HepG2 (cell line): ENCODE data around the gene SOST. TPM values are rescaled to one million over a fixed set of nuclear protein-coding genes. Genes with fewer than 3 reads are reported as not detected.

Source experiments
- ATAC-seq: fragments of 200-7000 bp; cut with Tn5 transposase; 3 replicates; pipeline ENCODE4 v1.9.1; 2020; ENCODE audit warnings: mild to moderate bottlenecking, moderate library complexity
- BruUV-seq: library from RNA; stranded (reverse); fragments of 400-500 nt; replicated peaks from 2 replicates; lab custom pipeline; 2021; lab: Mats Ljungman, UMichigan
- CTCF ChIA-PET: fragments of 300-600 bp; formaldehyde crosslinking; extraction: SDS; loops from one replicate; lab custom pipeline; 2021; ENCODE audit warnings: low total read pairs, inconsistent platforms, low intra/inter-chr PET ratio; lab: Yijun Ruan, JAX
- POLR2A ChIA-PET: fragments of 350-600 bp; sonication (Branson Sonifier 250); formaldehyde crosslinking; loops from one replicate; lab custom pipeline; 2020; ENCODE audit warnings: antibody characterized with exemption, inconsistent platforms; lab: Yijun Ruan, JAX
- DNase-seq: peaks from one replicate; pipeline ENCODE4 v3.0.0-alpha.2; 2015; ENCODE audit warnings: low spot score
- FAIRE-seq: peaks from 3 replicates; lab custom pipeline; 2011; peaks lifted over from hg19 to GRCh38; lab: Jason Lieb, UNC
- H2AFZ ChIP-seq: one replicate; pipeline ENCODE4 v1.6.1; 2011; ENCODE audit warnings: low read length, inconsistent platforms
- H3K27ac ChIP-seq: fragments of 300-600 bp; 3 replicates; pipeline ENCODE4 v1.8.0; 2011; ENCODE audit warnings: mixed run types, mild to moderate bottlenecking, mixed read lengths, low read length, inconsistent platforms; ENCODE audit not compliant: insufficient read depth; ENCODE audit errors: extremely low read length
- H3K27me3 ChIP-seq, 2 experiments: fragments of 200-600 bp in 1 of 2; 2 replicates in 1 of 2; 3 replicates in 1 of 2; pipeline versions ENCODE4 v1.6.0 to v1.8.0; 2011; ENCODE audit warnings: low read length in 2 of 2, mild to moderate bottlenecking in 2 of 2, moderate library complexity in 2 of 2, inconsistent platforms in 1 of 2; ENCODE audit not compliant: insufficient read depth in 2 of 2, control insufficient read depth in 1 of 2
- H3K36me3 ChIP-seq, 2 experiments: fragments of 200-600 bp in 1 of 2; replicated peaks in 1 of 2; 2 replicates in 1 of 2; 3 replicates in 1 of 2; pipeline versions ENCODE4 v1.5.1 to v1.8.0; 2011; ENCODE audit warnings: low read length in 2 of 2, inconsistent platforms in 1 of 2; ENCODE audit not compliant: insufficient read depth in 2 of 2, control insufficient read depth in 1 of 2
- H3K4me1 ChIP-seq: 2 replicates; pipeline ENCODE4 v1.5.1; 2012; ENCODE audit warnings: low read length, inconsistent platforms; ENCODE audit not compliant: insufficient read depth
- H3K4me2 ChIP-seq: 2 replicates; pipeline ENCODE4 v1.6.0; 2011; ENCODE audit warnings: low read depth, low read length, inconsistent platforms
- H3K4me3 ChIP-seq, 3 experiments: fragments of 200-600 bp in 1 of 3; sonication (generic), shearing (Covaris generic) in 1 of 3; replicated peaks in 1 of 3; 2 replicates each; pipeline ENCODE4 v1.5.1; 2011 to 2016; ENCODE audit warnings: low read length in 3 of 3, inconsistent platforms in 2 of 3, low read depth in 2 of 3, mild to moderate bottlenecking in 2 of 3, control low read depth in 1 of 3, mixed read lengths in 1 of 3; ENCODE audit not compliant: insufficient read depth in 1 of 3
- H3K79me2 ChIP-seq: one replicate; pipeline ENCODE4 v1.6.1; 2011; ENCODE audit warnings: low read length, inconsistent platforms; ENCODE audit not compliant: insufficient read depth
- H3K9ac ChIP-seq: 2 replicates; pipeline ENCODE4 v1.6.0; 2011; ENCODE audit warnings: mild to moderate bottlenecking, low read depth, low read length, inconsistent platforms; ENCODE audit not compliant: insufficient read depth
- H3K9me3 ChIP-seq: 2 replicates; pipeline ENCODE4 v1.5.1; 2012; ENCODE audit warnings: mild to moderate bottlenecking, low read length
- H4K20me1 ChIP-seq: 2 replicates; pipeline ENCODE4 v1.6.0; 2011; ENCODE audit warnings: inconsistent platforms, mild to moderate bottlenecking, low read length, moderate library complexity; ENCODE audit not compliant: insufficient read depth
- CC2D1A ChIP-seq: sonication (generic); formaldehyde crosslinking; IDR thresholded peaks from 2 replicates; pipeline ENCODE4 v1.8.1; 2023; ENCODE audit warnings: mild to moderate bottlenecking, missing genetic modification reagents
- CCDC6 ChIP-seq: sonication (generic); formaldehyde crosslinking; IDR thresholded peaks from 2 replicates; pipeline ENCODE4 v1.8.1; 2022; ENCODE audit warnings: mild to moderate bottlenecking, missing genetic modification reagents, moderate library complexity
- GATAD2A ChIP-seq: IDR thresholded peaks from 2 replicates; pipeline ENCODE4 v1.6.1; 2016
- HOXD1 ChIP-seq: sonication (generic); formaldehyde crosslinking; IDR thresholded peaks from 2 replicates; pipeline ENCODE4 v1.5.0; 2020; ENCODE audit warnings: missing genetic modification reagents
- JDP2 ChIP-seq: sonication (generic); formaldehyde crosslinking; IDR thresholded peaks from 2 replicates; pipeline ENCODE4 v1.8.1; 2022; ENCODE audit warnings: missing genetic modification reagents, borderline replicate concordance
- MAF1 ChIP-seq: sonication (generic); formaldehyde crosslinking; IDR thresholded peaks from 2 replicates; pipeline ENCODE4 v1.5.0; 2020; ENCODE audit warnings: missing genetic modification reagents, borderline replicate concordance
- MAFF ChIP-seq: IDR thresholded peaks from 2 replicates; pipeline ENCODE4 v1.6.1; 2011; ENCODE audit warnings: low read depth, low read length, improper control_type of control experiment
- MBD4 ChIP-seq: IDR thresholded peaks from 2 replicates; pipeline ENCODE4 v1.6.1; 2012; ENCODE audit warnings: low read length, inconsistent platforms, borderline replicate concordance
- NFKB2 ChIP-seq: sonication (generic); formaldehyde crosslinking; IDR thresholded peaks from 2 replicates; pipeline ENCODE4 v1.4.0; 2020; ENCODE audit warnings: missing genetic modification reagents, borderline replicate concordance
- NKX3-1 ChIP-seq: sonication (generic); formaldehyde crosslinking; IDR thresholded peaks from 2 replicates; pipeline ENCODE4 v1.5.0; 2020; ENCODE audit warnings: missing genetic modification reagents
- PRPF4 ChIP-seq: fragments of 200-400 bp; formaldehyde crosslinking; IDR thresholded peaks from 2 replicates; pipeline ENCODE4 v1.6.1; 2016; ENCODE audit warnings: low read length, low read depth; ENCODE audit not compliant: poor library complexity, severe bottlenecking
- RARA ChIP-seq: IDR thresholded peaks from 2 replicates; pipeline ENCODE4 v1.6.1; 2016; ENCODE audit warnings: missing genetic modification reagents, missing compliant biosample characterization
- SMAD3 ChIP-seq: sonication (generic); formaldehyde crosslinking; IDR thresholded peaks from 2 replicates; pipeline ENCODE4 v1.4.0; 2020; ENCODE audit warnings: missing genetic modification reagents
- STAT5B ChIP-seq: sonication (generic); formaldehyde crosslinking; IDR thresholded peaks from 2 replicates; pipeline ENCODE4 v1.4.0; 2020; ENCODE audit warnings: missing genetic modification reagents
- ZBTB20 ChIP-seq: sonication (generic); formaldehyde crosslinking; IDR thresholded peaks from 2 replicates; pipeline ENCODE4 v1.8.1; 2023; ENCODE audit warnings: missing genetic modification reagents, low read depth, mild to moderate bottlenecking, borderline replicate concordance
- ZFY ChIP-seq: sonication (generic); formaldehyde crosslinking; IDR thresholded peaks from 2 replicates; pipeline ENCODE4 v1.4.0; 2020; ENCODE audit warnings: missing genetic modification reagents
- ZNF207 ChIP-seq: fragments of 450-650 bp; IDR thresholded peaks from 2 replicates; pipeline ENCODE4 v1.6.1; 2016; ENCODE audit warnings: antibody characterized with exemption, borderline replicate concordance
- ZNF292 ChIP-seq: sonication (generic); formaldehyde crosslinking; IDR thresholded peaks from 2 replicates; pipeline ENCODE4 v1.8.1; 2022; ENCODE audit warnings: mild to moderate bottlenecking, low read depth, missing genetic modification reagents, borderline replicate concordance
- ZNF382 ChIP-seq: sonication (generic); formaldehyde crosslinking; IDR thresholded peaks from 2 replicates; pipeline ENCODE4 v1.5.0; 2020; ENCODE audit warnings: missing genetic modification reagents, mild to moderate bottlenecking, borderline replicate concordance
- ZNF550 ChIP-seq: sonication (generic); formaldehyde crosslinking; IDR thresholded peaks from 2 replicates; pipeline ENCODE4 v1.4.0; 2020; ENCODE audit warnings: mild to moderate bottlenecking, missing genetic modification reagents, borderline replicate concordance
- ZNF619 ChIP-seq: sonication (generic); formaldehyde crosslinking; IDR thresholded peaks from 2 replicates; pipeline ENCODE4 v1.4.0; 2020; ENCODE audit warnings: mild to moderate bottlenecking, missing genetic modification reagents
- ZNF788 ChIP-seq: sonication (generic); formaldehyde crosslinking; IDR thresholded peaks from 2 replicates; pipeline ENCODE4 v1.5.0; 2020; ENCODE audit warnings: mild to moderate bottlenecking, missing genetic modification reagents, borderline replicate concordance
- ZNF879 ChIP-seq: sonication (generic); formaldehyde crosslinking; IDR thresholded peaks from 2 replicates; pipeline ENCODE4 v1.8.1; 2023; ENCODE audit warnings: missing genetic modification reagents
- WGBS: methylation state at CpG from one replicate; pipeline ENCODE4 v1.1.6; 2017; ENCODE audit warnings: low lambda C conversion rate; 5-methylcytosine and 5-hydroxymethylcytosine counted together
- in situ Hi-C: cut with HindIII; loops from 2 replicates; pipeline ENCODE4 v1.10.0; 2017; ENCODE audit warnings: low pct_unique_long_range_greater_than_20kb; ENCODE audit not compliant: extremely low pct_ligation_motif_present
- intact Hi-C: fragments of 100-400 bp; cut with micrococcal nuclease; formaldehyde crosslinking; loops from one replicate; pipeline ENCODE4 v1.10.0; 2022; ENCODE audit not compliant: unreplicated experiment
- polyA plus RNA-seq, 8 experiments: library from polyadenylated mRNA; depleted of rRNA in 3 of 8; stranded (reverse) in 7 of 8; unstranded in 1 of 8; fragments of >200 nt; fragmentation: Illumina TruSeq in 4 of 8; extraction: Trizol in 4 of 8; gene quantifications; 2 replicates each; pipeline versions ENCODE4 v1.2.1 to v1.2.3, GENCODE V29; 2011 to 2016; ENCODE audit warnings: low read depth in 4 of 8, missing spikeins in 1 of 8, mixed read lengths in 1 of 8; ENCODE audit not compliant: insufficient read depth in 1 of 8
- total RNA-seq, 5 experiments: library from RNA; depleted of rRNA; stranded (reverse); fragments of >200 nt; fragmentation: Illumina TruSeq; extraction: Trizol; gene quantifications; 2 replicates each; pipeline ENCODE4 v1.2.3, GENCODE V29; 2016; ENCODE audit warnings: low read depth in 1 of 5
- TF ChIP-seq, protein P1 (sequence below): IDR thresholded peaks from 2 replicates; pipeline ENCODE4 v1.6.1; 2016; ENCODE audit warnings: mild to moderate bottlenecking, missing biosample characterization, missing genetic modification reagents
- TF ChIP-seq, protein P2 (sequence below): sonication (generic); formaldehyde crosslinking; IDR thresholded peaks from 2 replicates; pipeline ENCODE4 v1.5.1; 2020; ENCODE audit warnings: missing genetic modification reagents, mild to moderate bottlenecking, borderline replicate concordance

SOST gene
- total and polyA plus RNA-seq, 2 of the 13 experiments (the other 11 are each of a cell fraction or from before 2014, with no cell fraction given): not detected

DNA sequence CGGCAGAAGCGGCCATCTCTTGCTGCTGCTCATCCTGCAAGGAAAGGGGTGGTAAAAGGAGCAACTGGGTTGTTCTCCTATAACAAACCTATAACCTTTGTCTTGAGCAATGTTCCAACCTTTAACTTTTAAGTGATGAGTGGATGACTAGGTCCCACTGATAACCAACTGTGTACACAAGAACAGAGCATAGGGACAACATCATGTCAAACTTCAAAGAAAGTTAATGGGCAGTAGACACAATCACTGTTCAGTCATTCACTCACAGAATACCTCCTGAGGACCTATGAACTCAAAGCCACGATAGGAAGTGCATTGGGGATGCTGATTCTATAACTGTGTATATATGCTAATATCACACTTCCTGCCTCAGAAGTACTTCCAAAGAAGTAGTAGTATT is 43.3 kb upstream of the SOST start:
- H3K9ac ChIP-seq: no peak overlapping the region
- peak overlapping the region; percentile 7 for H3K27ac ChIP-seq
- H3K4me2 ChIP-seq: peak overlapping the region; percentile 54
- ChIA-PET POLR2A (no interaction called here), CTCF (no interaction called here)
- H2AFZ ChIP-seq: no peak overlapping the region
- 0 out of 6 replicates have a peak overlapping the region, but pooled peaks of 1 of the 3 experiments have one; percentile 4 for H3K4me3 ChIP-seq
- H3K27me3 ChIP-seq: 0 out of 5 replicates have a peak, but pooled peaks cover 0 to 10% of the 10 kb centered on the region in 2 experiments
- DNase-seq (peak; percentile 98), FAIRE-seq (peak; percentile 90), ATAC-seq (peak; percentile 99)
- H3K79me2 ChIP-seq: no peaks in the 10 kb centered on the region
- H3K9me3 ChIP-seq: no peaks in the 10 kb centered on the region
- H3K36me3 ChIP-seq: no peaks in the 10 kb centered on the region
- no peaks in the 10 kb centered on the region for H4K20me1 ChIP-seq
- 0% methylated on average over 3 of the region's 3 CpGs for WGBS
- no TSS peak for BruUV-seq
- in situ Hi-C loops (no loop called here), intact Hi-C loops (no loop called here)
- peaks cover 48% of the 10 kb centered on the region for H3K4me1 ChIP-seq
- TF ChIP-seq PRPF4 (no peak), ZFY (CRISPR knock-in tag) (no peak), ZNF382 (CRISPR knock-in tag) (no peak), MAFF (no peak), RARA (CRISPR knock-in tag) (peak; percentile 90), ZBTB20 (CRISPR knock-in tag) (peak; percentile 67; the same call in 1 of the 2 replicates), ZNF788 (CRISPR knock-in tag) (no peak), CCDC6 (CRISPR knock-in tag) (no peak), SMAD3 (CRISPR knock-in tag) (peak; percentile 72; the same call in 1 of the 2 replicates), MBD4 (0 out of 2 replicates have a peak, but pooled peaks have one; percentile 78), ZNF619 (CRISPR knock-in tag) (no peak), ZNF879 (no peak), NFKB2 (CRISPR knock-in tag) (no peak), ZNF292 (peak; percentile 68), STAT5B (no peak), MAF1 (CRISPR knock-in tag) (no peak), HOXD1 (peak; percentile 81; the same call in 1 of the 2 replicates), JDP2 (CRISPR knock-in tag) (no peak), ZNF550 (CRISPR knock-in tag) (no peak), GATAD2A (CRISPR knock-in tag) (peak; percentile 88), NKX3-1 (CRISPR knock-in tag) (peak; percentile 94; the same call in 1 of the 2 replicates), CC2D1A (CRISPR knock-in tag) (no peak), ZNF207 (no peak)
- TF ChIP-seq, protein P1, sequence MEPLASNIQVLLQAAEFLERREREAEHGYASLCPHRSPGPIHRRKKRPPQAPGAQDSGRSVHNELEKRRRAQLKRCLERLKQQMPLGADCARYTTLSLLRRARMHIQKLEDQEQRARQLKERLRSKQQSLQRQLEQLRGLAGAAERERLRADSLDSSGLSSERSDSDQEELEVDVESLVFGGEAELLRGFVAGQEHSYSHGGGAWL: no peak
- TF ChIP-seq, protein P2, sequence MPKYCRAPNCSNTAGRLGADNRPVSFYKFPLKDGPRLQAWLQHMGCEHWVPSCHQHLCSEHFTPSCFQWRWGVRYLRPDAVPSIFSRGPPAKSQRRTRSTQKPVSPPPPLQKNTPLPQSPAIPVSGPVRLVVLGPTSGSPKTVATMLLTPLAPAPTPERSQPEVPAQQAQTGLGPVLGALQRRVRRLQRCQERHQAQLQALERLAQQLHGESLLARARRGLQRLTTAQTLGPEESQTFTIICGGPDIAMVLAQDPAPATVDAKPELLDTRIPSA (CRISPR knock-in tag): no peak
